ENCODE results near the gene TMEM156. TPM values are rescaled to one million over a fixed set of nuclear protein-coding genes. Genes with fewer than 3 reads are reported as not detected.

Gene TMEM156
- total RNA-seq, 1 donor from 2014 or later = not detected

GRCh38 chr4:38939165-38939564 lies 93.0 kb downstream of the TMEM156 start:
- H3K27ac ChIP-seq = no peak overlapping the region
- intact Hi-C loops (cut with DNase I) = no loop called here
- no peaks in the 10 kb centered on the region for H3K4me1 ChIP-seq
- H3K4me3 ChIP-seq = no peak overlapping the region
- H3K36me3 ChIP-seq = peaks cover 54 to 88% of the 10 kb centered on the region in 2 donors
- H3K27me3 ChIP-seq = no peaks in the 10 kb centered on the region
- DNase-seq (ENCODE audit: low spot score in 2 of 2) = no peak
- no peaks in the 10 kb centered on the region for H3K9me3 ChIP-seq
- no peak for TF ChIP-seq CTCF (IDR thresholded peaks at IDR 0.05)

GRCh38 chr4:38935391-38936073 lies 96.7 kb downstream of the TMEM156 start:
- no peak overlapping the region for H3K27ac ChIP-seq
- intact Hi-C loops (cut with DNase I) = no loop called here
- no peaks in the 10 kb centered on the region for H3K4me1 ChIP-seq
- no peaks in the 10 kb centered on the region for H3K27me3 ChIP-seq
- peaks cover 57 to 93% of the 10 kb centered on the region in 2 donors for H3K36me3 ChIP-seq
- H3K4me3 ChIP-seq = no peak overlapping the region
- no peak for DNase-seq (ENCODE audit: low spot score in 2 of 2)
- H3K9me3 ChIP-seq = no peaks in the 10 kb centered on the region
- no peak for TF ChIP-seq CTCF (IDR thresholded peaks at IDR 0.05)

- no peak for TF ChIP-seq CTCF (IDR thresholded peaks at IDR 0.05)
- Histone ChIP-seq H3K27me3 (no peaks in the 10 kb centered on the region), H3K4me1 (no peaks in the 10 kb centered on the region), H3K27ac (no peak overlapping the region), H3K4me3 (no peak overlapping the region), H3K9me3 (no peaks in the 10 kb centered on the region), H3K36me3 (peaks cover 68 to 89% of the 10 kb centered on the region in 2 donors)
- intact Hi-C loops (cut with DNase I) = no loop called here
- no peak for DNase-seq (ENCODE audit: low spot score in 2 of 2)
Measured at GRCh38 chr4:38931125-38931524, 101.1 kb downstream of the TMEM156 start.

GRCh38 chr4:38930707-38931106 lies 101.5 kb downstream of the TMEM156 start:
- H3K4me3 ChIP-seq = no peak overlapping the region
- intact Hi-C loops (cut with DNase I) = no loop called here
- no peaks in the 10 kb centered on the region for H3K4me1 ChIP-seq
- H3K9me3 ChIP-seq = no peaks in the 10 kb centered on the region
- H3K27me3 ChIP-seq = no peaks in the 10 kb centered on the region
- peaks cover 67 to 88% of the 10 kb centered on the region in 2 donors for H3K36me3 ChIP-seq
- no peak for TF ChIP-seq CTCF (IDR thresholded peaks at IDR 0.05)
- DNase-seq (ENCODE audit: low spot score in 2 of 2) = no peak
- H3K27ac ChIP-seq = no peak overlapping the region

- Histone ChIP-seq H3K4me1 (no peaks in the 10 kb centered on the region), H3K27me3 (no peaks in the 10 kb centered on the region), H3K36me3 (peaks cover 66 to 88% of the 10 kb centered on the region in 2 donors), H3K9me3 (no peaks in the 10 kb centered on the region), H3K27ac (no peak overlapping the region), H3K4me3 (no peak overlapping the region)
- intact Hi-C loops (cut with DNase I) = no loop called here
- no peak for TF ChIP-seq CTCF (IDR thresholded peaks at IDR 0.05)
- DNase-seq (ENCODE audit: low spot score in 2 of 2) = no peak
Measured at GRCh38 chr4:38930204-38930603, 102.0 kb downstream of the TMEM156 start.

Measured in ascending aorta (tissue), 2 donors.